Liver (tissue), 9 donors: Measurements from ENCODE around the gene NT5DC2. TPM values are rescaled to one million over a fixed set of nuclear protein-coding genes. Genes with fewer than 3 reads are reported as not detected.

Experiments used
- DNase-seq: peaks from one replicate; pipeline ENCODE4 v3.0.0-alpha.2; 2017; ENCODE audit warnings: low spot score
- H3K27ac ChIP-seq, 2 donors: one replicate each; pipeline ENCODE4 v1.7.0; 2013; ENCODE audit warnings: inconsistent platforms in 2 of 2, low read length in 2 of 2, control low read depth in 1 of 2, low read depth in 1 of 2, mild to moderate bottlenecking in 1 of 2
- H3K27me3 ChIP-seq, 4 donors: one replicate each; pipeline versions ENCODE4 v1.6.1 to v1.7.0; 2013; ENCODE audit warnings: low read length in 3 of 4, inconsistent platforms in 1 of 4, mild to moderate bottlenecking in 1 of 4, moderate library complexity in 1 of 4; ENCODE audit not compliant: control insufficient read depth in 4 of 4, insufficient read depth in 4 of 4
- H3K36me3 ChIP-seq, 4 donors: one replicate each; pipeline versions ENCODE4 v1.6.1 to v1.7.0; 2013; ENCODE audit warnings: low read length in 3 of 4, mild to moderate bottlenecking in 3 of 4, low read depth in 1 of 4, moderate library complexity in 1 of 4; ENCODE audit not compliant: control insufficient read depth in 4 of 4, insufficient read depth in 3 of 4
- H3K4me1 ChIP-seq, 4 donors: one replicate each; pipeline versions ENCODE4 v1.6.1 to v1.7.0; 2013; ENCODE audit warnings: low read length in 3 of 4, mild to moderate bottlenecking in 3 of 4, moderate library complexity in 1 of 4; ENCODE audit not compliant: control insufficient read depth in 4 of 4, insufficient read depth in 4 of 4
- H3K4me3 ChIP-seq, 3 donors: one replicate each; pipeline versions ENCODE4 v1.6.1 to v1.7.0; 2013; ENCODE audit warnings: low read length in 3 of 3, control low read depth in 1 of 3, low read depth in 1 of 3, mild to moderate bottlenecking in 1 of 3
- H3K9ac ChIP-seq, 2 donors: one replicate each; pipeline ENCODE4 v1.7.0; 2013; ENCODE audit warnings: low read length in 2 of 2, mild to moderate bottlenecking in 2 of 2, moderate library complexity in 2 of 2, control low read depth in 1 of 2, low read depth in 1 of 2
- H3K9me3 ChIP-seq, 4 donors: one replicate each; pipeline versions ENCODE4 v1.6.1 to v1.7.0; 2013; ENCODE audit warnings: low read length in 3 of 4; ENCODE audit not compliant: control insufficient read depth in 4 of 4
- EGR1 ChIP-seq, 2 donors: IDR thresholded peaks; 2 replicates each; pipeline ENCODE4 v1.6.1; 2016 to 2018; ENCODE audit warnings: antibody characterized with exemption in 2 of 2, low read depth in 2 of 2
- FOXA1 ChIP-seq: IDR thresholded peaks from 2 replicates; pipeline ENCODE4 v1.6.1; 2016; ENCODE audit warnings: antibody characterized with exemption
- FOXA2 ChIP-seq: IDR thresholded peaks from 2 replicates; pipeline ENCODE4 v1.6.1; 2016; ENCODE audit warnings: antibody characterized with exemption
- HNF4A ChIP-seq, 2 donors: conservative IDR thresholded peaks; 2 replicates each; pipeline ENCODE4 v1.6.1; 2016; ENCODE audit warnings: antibody characterized with exemption in 2 of 2, mild to moderate bottlenecking in 2 of 2
- HNF4G ChIP-seq: IDR thresholded peaks from 2 replicates; pipeline ENCODE4 v1.6.1; 2016; ENCODE audit warnings: antibody characterized with exemption
- JUND ChIP-seq, 2 donors: IDR thresholded peaks; 2 replicates each; pipeline ENCODE4 v1.6.1; 2016; ENCODE audit warnings: antibody characterized with exemption in 2 of 2
- NR2F2 ChIP-seq: IDR thresholded peaks from 2 replicates; pipeline ENCODE4 v1.6.1; 2016; ENCODE audit warnings: antibody characterized with exemption
- RAD21 ChIP-seq, 2 donors: IDR thresholded peaks; 2 replicates each; pipeline ENCODE4 v1.6.1; 2016; ENCODE audit warnings: antibody characterized with exemption in 2 of 2, mild to moderate bottlenecking in 2 of 2
- RXRA ChIP-seq, 2 donors: IDR thresholded peaks; 2 replicates each; pipeline ENCODE4 v1.6.1; 2017 to 2018; ENCODE audit warnings: antibody characterized with exemption in 2 of 2, mild to moderate bottlenecking in 1 of 2
- SP1 ChIP-seq: IDR thresholded peaks from 2 replicates; pipeline ENCODE4 v1.6.1; 2018; ENCODE audit warnings: antibody characterized with exemption, mild to moderate bottlenecking
- TAF1 ChIP-seq: conservative IDR thresholded peaks from 2 replicates; pipeline ENCODE4 v1.6.1; 2016; ENCODE audit warnings: antibody characterized with exemption, mild to moderate bottlenecking
- YY1 ChIP-seq: IDR thresholded peaks from 2 replicates; pipeline ENCODE4 v1.6.1; 2016; ENCODE audit warnings: antibody characterized with exemption, mild to moderate bottlenecking
- WGBS: extraction: QIAGEN DNeasy Blood & Tissue Kit; methylation state at CpG from one replicate; pipeline ENCODE4 v1.1.7; 2013; 5-methylcytosine and 5-hydroxymethylcytosine counted together
- polyA plus RNA-seq, 2 donors: library from polyadenylated mRNA; stranded (reverse) in 1 of 2; unstranded in 1 of 2; fragments of 200-250 nt in 1 of 2; fragments of >200 nt in 1 of 2; fragmentation: Nextera tagmentation in 1 of 2; extraction: Ambion mirVana in 1 of 2; gene quantifications; one replicate each; pipeline versions ENCODE4 v1.2.1 to v1.2.3, GENCODE V29; 2013 to 2015
- total RNA-seq, 2 donors: library from RNA; depleted of rRNA; stranded (reverse); fragments of >200 nt; gene quantifications; one replicate each; pipeline ENCODE4 v1.2.3, GENCODE V29; 2014
- TF ChIP-seq, protein P1 (sequence below): IDR thresholded peaks from 2 replicates; pipeline ENCODE4 v1.6.1; 2016; ENCODE audit warnings: antibody characterized with exemption, mild to moderate bottlenecking
- TF ChIP-seq, protein P2 (sequence below): fragments of 150-350 bp; IDR thresholded peaks from 2 replicates; pipeline ENCODE4 v1.5.1; 2017; ENCODE audit warnings: improper control_type of control experiment, low read depth, low read length; ENCODE audit not compliant: missing input control
- TF ChIP-seq, protein P3 (sequence below): IDR thresholded peaks from 2 replicates; pipeline ENCODE4 v1.6.1; 2016; ENCODE audit warnings: antibody characterized with exemption
- TF ChIP-seq, protein P4 (sequence below): IDR thresholded peaks from 2 replicates; pipeline ENCODE4 v1.6.1; 2016; ENCODE audit warnings: antibody characterized with exemption
- TF ChIP-seq, protein P5 (sequence below): IDR thresholded peaks from 2 replicates; pipeline ENCODE4 v1.6.1; 2016; ENCODE audit warnings: antibody characterized with exemption
- donor health status: healthy.
- donor health status: healthy.
- donor health status: healthy.
- donor health status: healthy.
- donor health status: healthy.

NT5DC2 gene
- total and polyA plus RNA-seq, 4 donors = 2.8 to 20.9 (median 3.1) TPM

DNA sequence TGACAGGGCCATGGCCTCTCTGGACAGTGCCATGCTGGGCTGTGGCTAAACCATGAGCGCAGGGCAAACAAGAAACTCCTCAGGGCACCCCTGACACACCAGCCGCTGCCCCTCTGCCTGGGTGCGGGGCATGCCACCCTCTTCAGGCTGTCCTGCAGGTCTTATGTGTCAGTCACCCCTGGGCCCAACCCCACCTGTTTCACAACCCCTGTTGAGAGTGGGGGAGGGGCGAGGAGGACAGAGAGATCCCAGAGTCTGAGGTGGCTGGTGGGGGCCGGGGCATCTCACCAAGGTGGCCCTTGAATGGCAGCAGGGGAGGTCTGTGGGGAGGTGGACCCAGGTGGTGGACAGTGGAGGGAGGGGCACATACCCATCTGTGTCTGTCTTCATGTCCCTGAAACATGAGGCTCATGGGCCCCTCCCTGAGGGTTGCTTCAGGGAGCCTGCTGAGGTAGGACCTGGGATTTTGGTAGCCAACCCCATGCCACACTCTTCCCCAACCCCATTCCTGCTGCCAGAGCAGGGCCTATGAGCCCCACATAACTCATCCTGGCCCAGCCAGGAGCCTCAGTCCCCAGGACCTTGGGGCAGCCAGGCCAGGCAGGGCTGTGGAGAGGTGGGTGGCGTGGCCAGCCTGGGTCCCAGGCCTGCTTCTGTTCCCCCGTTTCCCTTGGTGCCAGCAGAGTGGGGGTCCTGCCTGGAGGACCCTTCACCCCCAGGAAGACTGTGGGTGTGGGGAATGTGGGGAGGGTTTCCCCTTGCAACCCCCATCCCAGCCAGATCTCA, 40.2 kb downstream of the NT5DC2 start:
- Histone ChIP-seq H3K36me3 (peaks cover 13 to 37% (median 22%) of the 10 kb centered on the region in 4 donors), H3K9ac (no peak overlapping the region), H3K4me3 (no peak overlapping the region), H3K27me3 (no peaks in the 10 kb centered on the region), H3K9me3 (no peaks in the 10 kb centered on the region), H3K4me1 (peaks cover 0 to 17% (median 2%) of the 10 kb centered on the region in 4 donors), H3K27ac (no peak overlapping the region)
- 97% methylated on average over 7 of the region's 7 CpGs for WGBS
- no peak for TF ChIP-seq TAF1
- TF ChIP-seq FOXA2 = no peak
- no peak for TF ChIP-seq HNF4A (conservative IDR thresholded peaks at IDR 0.05)
- TF ChIP-seq, protein P1, sequence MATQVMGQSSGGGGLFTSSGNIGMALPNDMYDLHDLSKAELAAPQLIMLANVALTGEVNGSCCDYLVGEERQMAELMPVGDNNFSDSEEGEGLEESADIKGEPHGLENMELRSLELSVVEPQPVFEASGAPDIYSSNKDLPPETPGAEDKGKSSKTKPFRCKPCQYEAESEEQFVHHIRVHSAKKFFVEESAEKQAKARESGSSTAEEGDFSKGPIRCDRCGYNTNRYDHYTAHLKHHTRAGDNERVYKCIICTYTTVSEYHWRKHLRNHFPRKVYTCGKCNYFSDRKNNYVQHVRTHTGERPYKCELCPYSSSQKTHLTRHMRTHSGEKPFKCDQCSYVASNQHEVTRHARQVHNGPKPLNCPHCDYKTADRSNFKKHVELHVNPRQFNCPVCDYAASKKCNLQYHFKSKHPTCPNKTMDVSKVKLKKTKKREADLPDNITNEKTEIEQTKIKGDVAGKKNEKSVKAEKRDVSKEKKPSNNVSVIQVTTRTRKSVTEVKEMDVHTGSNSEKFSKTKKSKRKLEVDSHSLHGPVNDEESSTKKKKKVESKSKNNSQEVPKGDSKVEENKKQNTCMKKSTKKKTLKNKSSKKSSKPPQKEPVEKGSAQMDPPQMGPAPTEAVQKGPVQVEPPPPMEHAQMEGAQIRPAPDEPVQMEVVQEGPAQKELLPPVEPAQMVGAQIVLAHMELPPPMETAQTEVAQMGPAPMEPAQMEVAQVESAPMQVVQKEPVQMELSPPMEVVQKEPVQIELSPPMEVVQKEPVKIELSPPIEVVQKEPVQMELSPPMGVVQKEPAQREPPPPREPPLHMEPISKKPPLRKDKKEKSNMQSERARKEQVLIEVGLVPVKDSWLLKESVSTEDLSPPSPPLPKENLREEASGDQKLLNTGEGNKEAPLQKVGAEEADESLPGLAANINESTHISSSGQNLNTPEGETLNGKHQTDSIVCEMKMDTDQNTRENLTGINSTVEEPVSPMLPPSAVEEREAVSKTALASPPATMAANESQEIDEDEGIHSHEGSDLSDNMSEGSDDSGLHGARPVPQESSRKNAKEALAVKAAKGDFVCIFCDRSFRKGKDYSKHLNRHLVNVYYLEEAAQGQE = no peak
- no peak for TF ChIP-seq EGR1 (IDR thresholded peaks at IDR 0.05; ENCODE audit: low read depth in 2 of 2)
- TF ChIP-seq SP1 = no peak
- TF ChIP-seq, protein P2, sequence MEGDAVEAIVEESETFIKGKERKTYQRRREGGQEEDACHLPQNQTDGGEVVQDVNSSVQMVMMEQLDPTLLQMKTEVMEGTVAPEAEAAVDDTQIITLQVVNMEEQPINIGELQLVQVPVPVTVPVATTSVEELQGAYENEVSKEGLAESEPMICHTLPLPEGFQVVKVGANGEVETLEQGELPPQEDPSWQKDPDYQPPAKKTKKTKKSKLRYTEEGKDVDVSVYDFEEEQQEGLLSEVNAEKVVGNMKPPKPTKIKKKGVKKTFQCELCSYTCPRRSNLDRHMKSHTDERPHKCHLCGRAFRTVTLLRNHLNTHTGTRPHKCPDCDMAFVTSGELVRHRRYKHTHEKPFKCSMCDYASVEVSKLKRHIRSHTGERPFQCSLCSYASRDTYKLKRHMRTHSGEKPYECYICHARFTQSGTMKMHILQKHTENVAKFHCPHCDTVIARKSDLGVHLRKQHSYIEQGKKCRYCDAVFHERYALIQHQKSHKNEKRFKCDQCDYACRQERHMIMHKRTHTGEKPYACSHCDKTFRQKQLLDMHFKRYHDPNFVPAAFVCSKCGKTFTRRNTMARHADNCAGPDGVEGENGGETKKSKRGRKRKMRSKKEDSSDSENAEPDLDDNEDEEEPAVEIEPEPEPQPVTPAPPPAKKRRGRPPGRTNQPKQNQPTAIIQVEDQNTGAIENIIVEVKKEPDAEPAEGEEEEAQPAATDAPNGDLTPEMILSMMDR = no peak
- TF ChIP-seq, protein P3, sequence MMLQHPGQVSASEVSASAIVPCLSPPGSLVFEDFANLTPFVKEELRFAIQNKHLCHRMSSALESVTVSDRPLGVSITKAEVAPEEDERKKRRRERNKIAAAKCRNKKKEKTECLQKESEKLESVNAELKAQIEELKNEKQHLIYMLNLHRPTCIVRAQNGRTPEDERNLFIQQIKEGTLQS = no peak
- no peak for TF ChIP-seq JUND (IDR thresholded peaks at IDR 0.05)
- TF ChIP-seq, protein P4, sequence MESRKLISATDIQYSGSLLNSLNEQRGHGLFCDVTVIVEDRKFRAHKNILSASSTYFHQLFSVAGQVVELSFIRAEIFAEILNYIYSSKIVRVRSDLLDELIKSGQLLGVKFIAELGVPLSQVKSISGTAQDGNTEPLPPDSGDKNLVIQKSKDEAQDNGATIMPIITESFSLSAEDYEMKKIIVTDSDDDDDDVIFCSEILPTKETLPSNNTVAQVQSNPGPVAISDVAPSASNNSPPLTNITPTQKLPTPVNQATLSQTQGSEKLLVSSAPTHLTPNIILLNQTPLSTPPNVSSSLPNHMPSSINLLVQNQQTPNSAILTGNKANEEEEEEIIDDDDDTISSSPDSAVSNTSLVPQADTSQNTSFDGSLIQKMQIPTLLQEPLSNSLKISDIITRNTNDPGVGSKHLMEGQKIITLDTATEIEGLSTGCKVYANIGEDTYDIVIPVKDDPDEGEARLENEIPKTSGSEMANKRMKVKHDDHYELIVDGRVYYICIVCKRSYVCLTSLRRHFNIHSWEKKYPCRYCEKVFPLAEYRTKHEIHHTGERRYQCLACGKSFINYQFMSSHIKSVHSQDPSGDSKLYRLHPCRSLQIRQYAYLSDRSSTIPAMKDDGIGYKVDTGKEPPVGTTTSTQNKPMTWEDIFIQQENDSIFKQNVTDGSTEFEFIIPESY = no peak
- no peak for TF ChIP-seq RXRA (IDR thresholded peaks at IDR 0.05)
- no peak for TF ChIP-seq RAD21 (IDR thresholded peaks at IDR 0.05)
- no peak for TF ChIP-seq FOXA1
- TF ChIP-seq YY1 = no peak
- TF ChIP-seq HNF4G = no peak
- DNase-seq = peak; percentile 46

DNA sequence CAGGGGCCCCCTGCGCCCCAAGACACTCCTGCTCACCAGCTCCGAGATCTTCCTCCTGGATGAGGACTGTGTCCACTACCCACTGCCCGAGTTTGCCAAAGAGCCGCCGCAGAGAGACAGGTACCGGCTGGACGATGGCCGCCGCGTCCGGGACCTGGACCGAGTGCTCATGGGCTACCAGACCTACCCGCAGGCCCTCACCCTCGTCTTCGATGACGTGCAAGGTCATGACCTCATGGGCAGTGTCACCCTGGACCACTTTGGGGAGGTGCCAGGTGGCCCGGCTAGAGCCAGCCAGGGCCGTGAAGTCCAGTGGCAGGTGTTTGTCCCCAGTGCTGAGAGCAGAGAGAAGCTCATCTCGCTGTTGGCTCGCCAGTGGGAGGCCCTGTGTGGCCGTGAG, 41.6 kb downstream of the NT5DC2 start:
- no peak overlapping the region for H3K27ac ChIP-seq
- H3K4me3 ChIP-seq = no peak overlapping the region
- DNase-seq = no peak
- WGBS = 94% methylated on average over 21 of the region's 21 CpGs
- no peak overlapping the region for H3K9ac ChIP-seq
- TF ChIP-seq, protein P5, sequence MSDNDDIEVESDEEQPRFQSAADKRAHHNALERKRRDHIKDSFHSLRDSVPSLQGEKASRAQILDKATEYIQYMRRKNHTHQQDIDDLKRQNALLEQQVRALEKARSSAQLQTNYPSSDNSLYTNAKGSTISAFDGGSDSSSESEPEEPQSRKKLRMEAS = no peak
- no peak for TF ChIP-seq RAD21 (IDR thresholded peaks at IDR 0.05)
- TF ChIP-seq HNF4G = no peak
- TF ChIP-seq NR2F2 = no peak
- TF ChIP-seq, protein P4 = no peak
- TF ChIP-seq, protein P2 = no peak
- no peak for TF ChIP-seq RXRA (IDR thresholded peaks at IDR 0.05)
- TF ChIP-seq HNF4A (conservative IDR thresholded peaks at IDR 0.05) = no peak
- TF ChIP-seq FOXA1 = no peak
- TF ChIP-seq SP1 = no peak
- no peaks in the 10 kb centered on the region for H3K9me3 ChIP-seq
- peaks cover 13 to 51% (median 30%) of the 10 kb centered on the region in 4 donors for H3K36me3 ChIP-seq
- H3K27me3 ChIP-seq = no peaks in the 10 kb centered on the region
- peaks cover 0 to 17% (median 2%) of the 10 kb centered on the region in 4 donors for H3K4me1 ChIP-seq
